Activated naive CD4-positive, alpha-beta T cell treated with anti-CD3 and anti-CD28 coated beads for 36 hours (primary cell): Measurements from ENCODE around the gene LRRC72. TPM values are rescaled to one million over a fixed set of nuclear protein-coding genes. Genes with fewer than 3 reads are reported as not detected.
"Not testable (repeated sequence)": the region's sequence is repeated elsewhere in the genome, so short reads cannot be mapped to it uniquely, and the experiment has no call there.

ENCODE experiments used
- CTCF ChIA-PET: fragments of 350-600 bp; sonication (Branson Sonifier 250); formaldehyde crosslinking; loops from one replicate; lab custom pipeline; 2021; ENCODE audit warnings: antibody characterized with exemption; lab: Charles Lee
- DNase-seq: peaks from one replicate; pipeline ENCODE4 v3.0.0-alpha.2; 2020
- H3K27ac Mint-ChIP-seq: one replicate; pipeline ENCODE4 v1.8.0; 2021; ENCODE audit warnings: mild to moderate bottlenecking, mixed read lengths
- H3K27me3 Mint-ChIP-seq: one replicate; pipeline ENCODE4 v1.8.0; 2021; ENCODE audit warnings: low read depth, mixed read lengths
- H3K36me3 Mint-ChIP-seq: one replicate; pipeline ENCODE4 v1.8.0; 2021; ENCODE audit warnings: low read depth, mixed read lengths
- H3K4me1 Mint-ChIP-seq: one replicate; pipeline ENCODE4 v1.8.0; 2021; ENCODE audit warnings: low read depth, mixed read lengths
- H3K4me3 Mint-ChIP-seq: one replicate; pipeline ENCODE4 v1.8.0; 2021; ENCODE audit warnings: mild to moderate bottlenecking, moderate library complexity, mixed read lengths
- H3K9me3 Mint-ChIP-seq: one replicate; pipeline ENCODE4 v1.8.0; 2021; ENCODE audit warnings: mixed read lengths
- intact Hi-C: fragments of 100-400 bp; cut with micrococcal nuclease; formaldehyde crosslinking; loops from one replicate; pipeline ENCODE4 v1.15.1; 2023
- total RNA-seq, 2 experiments: library from RNA; stranded (reverse); gene quantifications; one replicate each; pipeline ENCODE4 v1.2.3, GENCODE V29; 2021

LRRC72 gene
- total RNA-seq, 2 experiments from 2014 or later = not detected

GRCh38 chr7:16506422-16506821 is 20.2 kb upstream of the LRRC72 start:
- CTCF ChIA-PET = interaction anchor here (1.9 kb wide), 1 partner anchor 58 kb away, joined by 7 read pairs; no protein-coding TSS in a partner anchor
- H3K9me3 Mint-ChIP-seq, intact Hi-C loops: not testable (repeated sequence)

GRCh38 chr7:16509829-16510228 is 16.8 kb upstream of the LRRC72 start:
- Mint-ChIP-seq H3K27ac (no peak overlapping the region), H3K9me3 (no peaks in the 10 kb centered on the region), H3K4me1 (no peaks in the 10 kb centered on the region), H3K4me3 (no peak overlapping the region), H3K36me3 (no peaks in the 10 kb centered on the region), H3K27me3 (no peaks in the 10 kb centered on the region)
- no peak for DNase-seq
- CTCF ChIA-PET = interaction anchor here (0.7 kb wide), 1 partner anchor 48 kb away, joined by 3 read pairs; no protein-coding TSS in a partner anchor
- intact Hi-C loops = no loop called here

More at GRCh38 chr7:16506422-16506821, 20.2 kb upstream of the LRRC72 start:
- not testable (repeated sequence) for DNase-seq, H3K4me3 Mint-ChIP-seq, H3K36me3 Mint-ChIP-seq, H3K4me1 Mint-ChIP-seq, H3K27me3 Mint-ChIP-seq, H3K27ac Mint-ChIP-seq

GRCh38 chr7:16511314-16511713 is 15.3 kb upstream of the LRRC72 start:
- Mint-ChIP-seq H3K36me3 (no peaks in the 10 kb centered on the region), H3K27ac (no peak overlapping the region), H3K27me3 (no peaks in the 10 kb centered on the region), H3K9me3 (no peaks in the 10 kb centered on the region), H3K4me1 (no peaks in the 10 kb centered on the region), H3K4me3 (no peak overlapping the region)
- intact Hi-C loops = no loop called here
- DNase-seq = no peak
- CTCF ChIA-PET = interaction anchor here (0.6 to 0.8 kb wide), 2 partner anchors 54 to 1373 kb away, joined by 3 to 4 read pairs; no protein-coding TSS in a partner anchor

- Mint-ChIP-seq H3K27ac (no peak overlapping the region), H3K36me3 (no peaks in the 10 kb centered on the region), H3K9me3 (no peaks in the 10 kb centered on the region), H3K4me3 (no peak overlapping the region), H3K4me1 (no peaks in the 10 kb centered on the region), H3K27me3 (no peaks in the 10 kb centered on the region)
- intact Hi-C loops = no loop called here
- CTCF ChIA-PET = no interaction called here
- DNase-seq = no peak
Measured at GRCh38 chr7:16512097-16512496, 14.5 kb upstream of the LRRC72 start.

GRCh38 chr7:16514271-16514670 is 12.4 kb upstream of the LRRC72 start:
- H3K36me3 Mint-ChIP-seq = no peaks in the 10 kb centered on the region

GRCh38 chr7:16514729-16515128 is 11.9 kb upstream of the LRRC72 start:
- Mint-ChIP-seq H3K9me3 (no peaks in the 10 kb centered on the region), H3K27ac (no peak overlapping the region), H3K36me3 (no peaks in the 10 kb centered on the region), H3K27me3 (no peaks in the 10 kb centered on the region), H3K4me1 (no peaks in the 10 kb centered on the region), H3K4me3 (no peak overlapping the region)
- no peak for DNase-seq
- CTCF ChIA-PET = no interaction called here
- intact Hi-C loops = no loop called here

More at GRCh38 chr7:16514271-16514670, 12.4 kb upstream of the LRRC72 start:
- CTCF ChIA-PET = interaction anchor here (0.6 kb wide), 1 partner anchor 17 kb away, joined by 3 read pairs; no protein-coding TSS in a partner anchor
- intact Hi-C loops = no loop called here
- H3K27me3 Mint-ChIP-seq = no peaks in the 10 kb centered on the region
- no peak overlapping the region for H3K27ac Mint-ChIP-seq
- no peak overlapping the region for H3K4me3 Mint-ChIP-seq
- DNase-seq = no peak
- no peaks in the 10 kb centered on the region for H3K9me3 Mint-ChIP-seq
- no peaks in the 10 kb centered on the region for H3K4me1 Mint-ChIP-seq

- Mint-ChIP-seq H3K9me3 (no peaks in the 10 kb centered on the region), H3K36me3 (no peaks in the 10 kb centered on the region), H3K4me1 (no peaks in the 10 kb centered on the region), H3K4me3 (no peak overlapping the region), H3K27ac (no peak overlapping the region), H3K27me3 (no peaks in the 10 kb centered on the region)
- no peak for DNase-seq
- CTCF ChIA-PET = no interaction called here
- intact Hi-C loops = no loop called here
Measured at GRCh38 chr7:16515785-16516685, 10.6 kb upstream of the LRRC72 start.

- H3K4me3 Mint-ChIP-seq, H3K27me3 Mint-ChIP-seq, H3K27ac Mint-ChIP-seq, H3K9me3 Mint-ChIP-seq, H3K4me1 Mint-ChIP-seq, DNase-seq, intact Hi-C loops, H3K36me3 Mint-ChIP-seq: not testable (repeated sequence)
- CTCF ChIA-PET = interaction anchor here (1.6 kb wide), 1 partner anchor 45 kb away, joined by 7 read pairs; no protein-coding TSS in a partner anchor
Measured at GRCh38 chr7:16519985-16520384, 6.6 kb upstream of the LRRC72 start.

GRCh38 chr7:16524332-16524731 is 2.3 kb upstream of the LRRC72 start:
- CTCF ChIA-PET = no interaction called here
- Mint-ChIP-seq H3K4me1 (peaks cover 4% of the 10 kb centered on the region), H3K27me3 (no peaks in the 10 kb centered on the region), H3K27ac (no peak overlapping the region), H3K36me3 (no peaks in the 10 kb centered on the region), H3K4me3 (no peak overlapping the region), H3K9me3 (no peaks in the 10 kb centered on the region)
- intact Hi-C loops = no loop called here
- no peak for DNase-seq

- DNase-seq = peak; percentile 16
- peaks cover 4% of the 10 kb centered on the region for H3K4me1 Mint-ChIP-seq
- H3K36me3 Mint-ChIP-seq = no peaks in the 10 kb centered on the region
- H3K4me3 Mint-ChIP-seq = no peak overlapping the region
- H3K9me3 Mint-ChIP-seq = no peaks in the 10 kb centered on the region
- intact Hi-C loops = no loop called here
- no peak overlapping the region for H3K27ac Mint-ChIP-seq
- CTCF ChIA-PET = no interaction called here
- H3K27me3 Mint-ChIP-seq = no peaks in the 10 kb centered on the region
Measured at GRCh38 chr7:16528520-16528919, 1.9 kb downstream of the LRRC72 start.

- Mint-ChIP-seq H3K4me1 (peaks cover 4% of the 10 kb centered on the region), H3K4me3 (no peak overlapping the region), H3K27me3 (no peaks in the 10 kb centered on the region), H3K9me3 (no peaks in the 10 kb centered on the region), H3K36me3 (no peaks in the 10 kb centered on the region), H3K27ac (no peak overlapping the region)
- intact Hi-C loops = no loop called here
- CTCF ChIA-PET = no interaction called here
- DNase-seq = no peak
Measured at GRCh38 chr7:16529697-16530096, 3.1 kb downstream of the LRRC72 start.

GRCh38 chr7:16531707-16532106 is 5.1 kb downstream of the LRRC72 start:
- no peak overlapping the region for H3K27ac Mint-ChIP-seq
- intact Hi-C loops = no loop called here
- no peaks in the 10 kb centered on the region for H3K9me3 Mint-ChIP-seq
- peaks cover 4% of the 10 kb centered on the region for H3K4me1 Mint-ChIP-seq
- no peak overlapping the region for H3K4me3 Mint-ChIP-seq
- CTCF ChIA-PET = interaction anchor here (0.7 kb wide), 1 partner anchor 18 kb away, joined by 3 read pairs; no protein-coding TSS in a partner anchor
- no peaks in the 10 kb centered on the region for H3K27me3 Mint-ChIP-seq
- DNase-seq = no peak
- no peaks in the 10 kb centered on the region for H3K36me3 Mint-ChIP-seq

- H3K9me3 Mint-ChIP-seq = no peaks in the 10 kb centered on the region
- H3K27ac Mint-ChIP-seq = no peak overlapping the region
- no peak overlapping the region for H3K4me3 Mint-ChIP-seq
- intact Hi-C loops = no loop called here
- no peaks in the 10 kb centered on the region for H3K27me3 Mint-ChIP-seq
- CTCF ChIA-PET = interaction anchor here (0.6 kb wide), 1 partner anchor 388 kb away, joined by 7 read pairs; no protein-coding TSS in a partner anchor
- no peaks in the 10 kb centered on the region for H3K36me3 Mint-ChIP-seq
- no peak for DNase-seq
- peaks cover 4% of the 10 kb centered on the region for H3K4me1 Mint-ChIP-seq
Measured at GRCh38 chr7:16532272-16532671, 5.6 kb downstream of the LRRC72 start.
